GM08714 (cell line): ENCODE measurements around the gene TMEM51.
"Not testable (repeated sequence)": the region's sequence is repeated elsewhere in the genome, so short reads cannot be mapped to it uniquely, and the experiment has no call there.

Experiments used
- H3K4me3 ChIP-seq: fragments of 200-500 bp; sonication (Bioruptor generic); 2 replicates; pipeline ENCODE4 v1.5.1; 2014; ENCODE audit warnings: mild to moderate bottlenecking, low read length, inconsistent platforms
- ZNF274 ChIP-seq: IDR thresholded peaks from 2 replicates; pipeline ENCODE4 v1.6.1; 2012; ENCODE audit warnings: mild to moderate bottlenecking, low read depth, low read length

Gene TMEM51

DNA sequence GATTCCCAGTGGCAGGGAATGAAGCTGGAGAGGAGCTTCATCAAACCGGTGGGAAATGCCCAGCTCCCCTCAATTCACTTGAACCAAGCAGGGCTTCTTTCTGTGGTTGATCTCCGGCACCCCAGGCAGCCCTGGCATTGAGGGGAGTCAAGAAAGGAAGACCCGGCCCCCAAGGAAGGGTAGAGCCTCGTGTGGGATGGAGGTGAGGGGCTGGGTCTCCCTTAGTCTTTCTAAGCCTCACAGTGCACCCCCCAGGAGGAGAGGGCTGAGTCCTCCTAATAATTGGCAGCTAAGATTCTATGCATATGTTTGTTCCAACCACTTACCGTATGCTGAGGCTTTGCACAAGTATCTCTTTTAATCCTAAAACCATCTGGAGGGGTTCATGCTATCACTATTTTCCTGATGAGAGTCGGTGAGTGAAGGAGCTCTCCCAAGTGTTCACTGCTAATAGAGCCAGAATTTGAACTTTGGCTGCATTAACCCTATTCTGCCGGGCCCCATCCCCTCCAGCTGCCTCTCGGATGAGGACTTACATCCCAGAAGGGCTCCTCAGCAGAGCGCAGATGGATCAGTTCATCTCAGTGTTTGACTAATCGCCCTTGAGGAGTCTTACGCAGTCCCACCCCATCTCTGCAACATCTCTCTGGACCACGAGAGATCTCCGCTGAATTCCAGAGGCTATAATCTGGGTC, 33.1 kb upstream of the TMEM51 start:
- no peak for TF ChIP-seq ZNF274
- H3K4me3 ChIP-seq = no peak overlapping the region

DNA sequence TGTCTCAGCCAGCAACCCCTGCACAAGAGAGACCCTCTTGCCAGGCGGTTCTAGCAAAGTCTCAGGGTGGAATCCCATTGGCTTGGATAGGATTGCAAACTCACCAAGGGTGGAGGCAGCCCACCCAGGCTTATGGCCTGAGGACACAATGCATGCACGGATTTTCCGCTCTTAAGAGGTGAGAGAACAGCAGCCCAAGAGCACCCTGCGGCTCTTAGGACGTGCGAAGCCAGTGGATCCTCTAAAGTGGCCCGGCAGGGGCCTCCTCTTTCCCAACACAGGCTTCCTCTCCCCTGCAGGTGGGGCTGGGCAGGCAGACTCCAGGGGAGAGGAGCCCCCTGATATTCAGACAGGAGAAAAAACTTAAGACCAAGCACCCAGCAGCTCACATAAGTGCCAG, 31.2 kb upstream of the TMEM51 start:
- TF ChIP-seq ZNF274 = no peak

DNA sequence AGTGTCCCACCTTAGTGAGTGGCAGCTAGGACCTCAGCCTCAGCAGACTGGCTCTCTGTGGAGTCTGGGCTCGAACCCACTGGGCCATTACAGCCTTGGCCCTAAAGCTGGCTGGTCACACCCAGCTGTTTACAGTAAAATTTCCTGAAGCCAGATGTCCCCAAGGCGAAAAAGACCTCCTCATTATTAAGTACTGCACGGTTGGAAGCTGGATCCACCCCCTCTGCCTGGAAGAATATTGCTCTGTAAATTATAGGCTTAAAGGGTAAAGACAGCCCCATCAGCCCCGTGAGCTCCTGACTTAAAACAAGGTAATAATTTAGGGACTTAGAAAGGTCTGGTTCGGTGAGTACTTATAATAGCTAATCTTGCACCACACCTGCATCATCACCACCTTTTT, 30.3 kb upstream of the TMEM51 start:
- H3K4me3 ChIP-seq = no peak overlapping the region
- TF ChIP-seq ZNF274 = no peak

More for the DNA sequence above, 31.2 kb upstream of the TMEM51 start:
- H3K4me3 ChIP-seq = no peak overlapping the region

DNA sequence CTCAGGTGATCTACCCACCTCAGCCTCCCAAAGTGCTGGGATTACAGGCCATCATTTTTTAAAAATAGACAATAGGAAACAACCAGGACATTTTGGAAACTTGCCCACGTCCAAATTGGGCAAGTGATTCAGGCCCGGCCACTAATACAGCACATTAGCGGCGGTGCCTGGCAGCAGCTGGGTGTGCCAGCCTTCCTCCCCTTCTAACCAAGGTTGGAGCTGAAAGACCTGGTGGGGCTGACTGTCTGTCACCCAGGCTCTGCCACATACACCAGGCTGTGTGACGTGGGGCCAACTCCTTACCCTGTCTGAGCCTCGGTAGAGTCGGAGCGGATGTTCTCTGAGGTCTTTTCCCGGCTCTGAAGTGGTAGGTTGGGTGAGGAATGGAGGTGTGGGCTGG, 29.6 kb upstream of the TMEM51 start:
- no peak for TF ChIP-seq ZNF274
- H3K4me3 ChIP-seq = no peak overlapping the region

DNA sequence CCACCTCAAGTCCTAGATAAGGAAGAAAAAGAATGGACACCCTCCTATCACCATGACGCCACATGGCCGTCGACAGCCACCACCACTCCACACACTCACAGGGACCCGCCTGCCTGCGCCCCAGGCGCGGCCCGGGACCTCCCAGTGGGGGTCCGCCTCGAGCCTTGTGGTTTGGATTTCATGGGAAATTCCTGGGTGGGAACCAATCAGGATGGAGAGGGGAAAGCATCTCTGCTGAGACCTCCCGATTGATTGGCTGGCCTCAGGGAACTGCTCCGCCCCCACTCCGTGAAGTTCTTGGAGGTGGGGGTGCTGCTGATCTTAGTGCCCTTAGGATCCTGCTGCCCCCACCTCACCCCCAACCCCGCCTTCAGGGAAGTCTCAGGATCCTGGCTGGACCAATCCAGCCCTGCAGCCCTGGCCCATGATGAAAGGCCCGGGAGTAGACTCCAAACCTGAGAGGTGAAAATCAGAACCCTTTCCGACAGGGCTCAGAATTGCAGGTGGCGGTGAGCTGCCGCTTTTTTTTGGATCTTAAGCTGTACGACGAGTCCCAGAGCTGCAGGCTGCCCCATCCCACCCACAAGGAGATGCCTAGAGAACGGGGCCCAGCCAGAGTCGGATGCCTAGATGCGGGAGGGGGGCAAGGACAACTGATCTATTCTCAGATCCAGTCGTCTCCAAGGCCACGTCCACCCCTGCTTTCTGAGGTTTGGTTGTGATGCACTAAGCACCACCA, 29.0 kb upstream of the TMEM51 start:
- no peak overlapping the region for H3K4me3 ChIP-seq
- no peak for TF ChIP-seq ZNF274

DNA sequence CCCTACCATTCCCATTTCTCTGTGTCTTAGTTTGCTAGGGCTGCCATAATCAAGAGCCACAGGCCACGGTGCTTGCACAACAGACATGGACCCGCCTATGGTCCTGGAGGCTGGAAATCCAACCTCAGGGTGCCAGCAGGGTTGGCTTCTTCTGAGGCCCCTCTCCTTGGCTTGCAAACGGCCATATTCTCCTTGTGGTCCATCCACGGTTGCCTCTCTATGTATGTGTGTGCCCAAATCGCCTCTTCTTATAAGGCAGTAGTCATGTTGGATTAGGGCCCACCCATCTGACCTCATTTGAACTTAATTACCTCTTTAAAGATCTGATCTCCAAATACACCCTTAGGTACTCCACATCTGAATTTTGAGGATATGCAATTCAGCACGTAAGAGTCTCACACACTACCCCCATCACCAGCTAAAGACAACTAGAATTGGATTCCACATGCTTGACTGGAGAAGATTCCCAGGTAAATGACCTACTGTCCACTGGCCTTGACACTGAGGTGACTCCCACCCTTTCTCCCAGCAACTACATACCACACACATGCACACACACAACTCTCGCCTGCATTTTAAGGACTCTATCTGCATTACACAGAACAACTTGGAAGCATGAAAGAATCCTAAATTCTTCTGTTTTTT, 28.3 kb upstream of the TMEM51 start:
- TF ChIP-seq ZNF274 = no peak

DNA sequence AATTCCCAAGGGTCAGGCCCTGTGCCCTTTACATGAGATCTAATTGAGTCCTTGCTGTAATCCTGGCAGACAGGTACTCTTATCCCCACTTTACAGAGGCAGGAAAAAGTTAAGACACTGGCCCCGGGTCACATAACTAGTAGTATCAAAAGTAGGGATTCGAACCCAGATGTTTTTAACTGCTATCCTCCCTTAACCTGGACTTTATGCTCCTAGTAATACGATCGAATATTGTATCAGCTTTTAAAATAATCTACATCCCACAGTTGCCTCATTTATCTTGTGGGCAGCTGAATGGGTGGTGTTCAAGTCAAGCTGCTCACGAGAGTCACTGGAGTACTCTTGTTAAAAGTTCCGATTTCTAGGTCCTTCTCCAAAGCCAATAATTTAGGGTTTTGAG, 25.5 kb upstream of the TMEM51 start:
- no peak for TF ChIP-seq ZNF274
- no peak overlapping the region for H3K4me3 ChIP-seq

More for the DNA sequence above, 28.3 kb upstream of the TMEM51 start:
- no peak overlapping the region for H3K4me3 ChIP-seq

DNA sequence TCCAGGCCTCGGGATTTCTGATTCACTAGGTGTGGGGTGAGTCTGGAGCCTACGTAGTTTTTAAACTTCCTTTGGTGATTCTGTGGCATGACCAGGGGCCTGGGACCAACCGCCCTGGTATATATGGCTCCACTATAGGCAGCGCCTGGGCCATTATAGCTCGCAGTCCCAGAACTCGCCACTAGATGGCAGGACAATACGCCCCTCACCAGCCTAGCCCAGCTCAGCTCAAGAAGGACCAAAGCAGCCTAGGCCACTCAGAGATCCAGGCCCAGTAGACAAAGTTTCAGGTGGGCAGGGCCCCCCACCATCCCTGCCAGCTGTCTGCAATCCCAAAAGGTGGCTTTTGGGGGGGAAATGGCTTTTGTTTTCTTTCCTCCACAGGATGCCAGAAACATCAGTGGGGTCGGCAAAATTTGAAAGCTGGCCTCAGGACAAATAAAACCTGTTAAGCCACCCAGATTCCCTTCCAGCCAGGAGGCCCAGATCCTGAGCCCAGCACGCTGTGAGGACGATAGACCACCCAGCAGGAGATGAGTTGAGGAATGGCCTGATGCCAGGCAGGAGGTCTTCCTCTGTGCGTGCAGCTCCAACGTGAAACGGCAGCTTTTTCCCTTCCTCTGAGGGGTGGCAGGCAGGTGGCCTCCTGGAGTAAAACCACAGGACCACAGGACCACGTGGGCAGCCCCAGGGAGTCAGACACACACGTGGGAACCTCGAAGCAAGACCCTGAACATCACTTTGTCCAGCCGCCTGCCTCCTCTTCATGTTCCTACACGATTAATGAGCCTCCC, 24.8 kb upstream of the TMEM51 start:
- no peak for TF ChIP-seq ZNF274

DNA sequence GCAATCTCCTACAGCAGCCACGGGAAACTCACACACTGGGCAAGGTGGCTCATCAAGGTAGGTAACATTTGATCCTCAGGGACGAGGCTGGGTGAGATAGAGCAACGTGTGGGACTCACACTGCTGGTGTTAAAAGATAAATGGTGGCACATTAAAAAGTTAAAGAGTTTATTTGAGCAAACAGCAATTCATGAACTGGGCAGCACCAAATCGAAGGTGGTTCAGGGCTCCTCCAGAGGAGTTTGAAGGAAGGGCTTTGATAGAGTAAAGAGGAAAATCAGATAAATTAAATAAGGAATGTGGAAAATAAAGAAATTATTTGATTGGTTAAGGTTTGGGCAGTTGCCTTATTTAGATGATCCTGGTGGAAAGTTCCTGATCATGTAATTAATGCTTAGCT, 23.6 kb upstream of the TMEM51 start:
- H3K4me3 ChIP-seq = no peak overlapping the region
- TF ChIP-seq ZNF274 = no peak

More for the DNA sequence above, 24.8 kb upstream of the TMEM51 start:
- H3K4me3 ChIP-seq = no peak overlapping the region

DNA sequence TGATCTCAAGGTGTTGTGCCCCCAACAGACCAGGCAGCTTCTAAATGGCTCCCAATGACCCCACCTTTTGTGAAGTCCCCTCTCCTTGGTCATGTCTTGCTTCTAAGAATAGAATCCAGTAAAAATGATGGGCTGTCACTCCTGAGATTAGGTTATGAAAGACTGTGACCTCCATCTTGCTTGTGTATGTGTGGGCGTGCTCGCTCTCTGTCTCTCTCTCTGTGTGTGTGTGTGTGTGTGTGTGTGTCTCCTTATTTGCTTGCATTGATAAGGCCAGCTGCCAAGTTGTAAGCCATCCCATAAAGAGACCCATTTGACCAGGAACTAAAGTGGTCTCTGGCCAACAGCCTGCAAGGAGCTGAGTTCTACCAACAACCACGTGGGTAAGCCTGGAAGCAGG, 22.9 kb upstream of the TMEM51 start:
- no peak for TF ChIP-seq ZNF274
- no peak overlapping the region for H3K4me3 ChIP-seq

DNA sequence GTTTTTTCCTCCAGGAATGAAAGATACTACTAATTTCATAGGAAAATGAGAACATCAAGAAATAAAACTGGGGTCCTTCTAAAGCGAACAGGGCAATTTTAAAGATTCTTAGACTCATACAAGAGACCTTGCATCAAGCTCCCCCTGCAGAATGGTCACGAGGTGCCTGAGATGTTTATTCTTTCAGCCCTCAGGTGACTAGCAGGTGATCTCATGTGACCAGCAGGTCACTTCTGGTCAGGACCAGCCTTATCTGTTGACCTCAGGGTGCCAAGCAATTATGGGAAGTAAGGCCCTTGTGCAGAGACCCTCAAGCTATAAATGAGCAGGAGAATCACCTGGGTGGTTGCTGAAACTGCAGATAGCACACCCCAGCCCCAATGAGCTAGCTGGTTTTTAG, 20.6 kb upstream of the TMEM51 start:
- no peak for TF ChIP-seq ZNF274
- no peak overlapping the region for H3K4me3 ChIP-seq

DNA sequence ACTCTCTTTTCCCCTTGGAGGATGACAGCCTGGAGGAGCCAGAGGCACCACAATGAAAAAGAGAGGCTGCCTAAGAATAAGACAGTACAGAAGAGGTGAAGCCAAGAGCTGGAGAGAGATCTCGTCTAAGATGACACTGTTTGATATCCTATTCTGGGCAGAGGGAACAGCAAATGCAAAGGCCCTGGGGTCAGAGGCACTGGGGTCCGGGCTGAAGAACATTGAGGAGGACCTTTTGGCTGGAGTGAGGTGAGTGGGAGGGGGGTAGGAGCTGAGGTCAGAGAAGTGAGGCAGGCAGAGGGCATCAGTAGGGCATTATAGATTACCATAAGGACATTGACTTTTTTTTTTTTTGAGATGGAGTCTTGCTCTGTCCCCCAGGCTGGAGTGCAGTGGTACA, 19.3 kb upstream of the TMEM51 start:
- no peak for TF ChIP-seq ZNF274
- H3K4me3 ChIP-seq = no peak overlapping the region

DNA sequence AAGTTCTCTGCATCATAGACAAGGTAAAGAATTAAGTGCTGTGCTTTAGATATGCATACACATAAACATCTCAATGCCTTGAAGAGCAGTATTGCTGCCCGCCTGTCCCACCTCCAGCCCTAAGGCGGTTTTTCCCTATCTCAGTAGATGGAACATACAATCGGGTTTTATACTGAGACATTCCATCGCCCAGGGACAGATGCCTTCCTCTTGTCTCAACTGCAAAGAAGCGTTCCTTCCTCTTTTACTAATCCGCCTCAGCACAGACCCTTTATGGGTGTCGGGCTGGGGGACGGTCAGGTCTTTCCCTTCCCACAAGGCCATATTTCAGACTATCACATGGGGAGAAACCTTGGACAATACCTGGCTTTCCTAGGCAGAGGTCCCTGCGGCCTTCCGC, 17.9 kb upstream of the TMEM51 start:
- not testable (repeated sequence) for H3K4me3 ChIP-seq

DNA sequence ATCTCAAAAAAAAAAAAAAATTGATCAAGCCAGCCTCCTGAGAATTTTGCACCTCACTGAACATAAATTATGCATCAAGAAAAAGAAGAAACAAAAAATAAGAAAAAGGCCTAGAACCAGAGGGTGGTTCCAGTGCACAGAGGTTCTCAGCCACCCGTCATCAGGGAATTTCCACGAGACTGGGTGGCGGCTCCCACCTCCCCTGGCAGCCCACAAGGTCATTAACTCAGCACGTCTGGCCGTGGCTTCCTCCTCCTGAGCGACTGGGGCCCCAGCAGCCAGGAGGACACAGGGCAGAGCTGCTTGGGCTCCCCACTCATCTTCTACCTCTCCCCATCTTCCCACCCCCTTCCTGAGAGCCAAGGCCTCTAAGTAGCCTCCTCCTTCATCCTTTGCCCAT, 15.7 kb upstream of the TMEM51 start:
- TF ChIP-seq ZNF274 = no peak
- H3K4me3 ChIP-seq = no peak overlapping the region
